OCI-LY1 (cell line): Measurements from ENCODE around the gene IL17RE.

Experiments used
- EZH2 ChIP-seq: fragments of 200-600 bp; sonication (generic), shearing (Covaris generic); IDR thresholded peaks from 2 replicates; pipeline ENCODE4 v1.8.0; 2017; ENCODE audit warnings: borderline replicate concordance, mixed run types, mild to moderate bottlenecking, antibody characterized with exemption, low read length, moderate library complexity, mixed read lengths
- TF ChIP-seq, protein P1 (sequence below): fragments of 200-600 bp; sonication (generic), shearing (Covaris generic); IDR thresholded peaks from 2 replicates; pipeline ENCODE4 v1.5.1; 2017; ENCODE audit warnings: mild to moderate bottlenecking, antibody characterized with exemption, low read length, moderate library complexity, mixed read lengths

GRCh38 chr3:9859530-9860025 is 43.1 kb upstream of the IL17RE start:
- no peak for TF ChIP-seq EZH2
- TF ChIP-seq, protein P1, sequence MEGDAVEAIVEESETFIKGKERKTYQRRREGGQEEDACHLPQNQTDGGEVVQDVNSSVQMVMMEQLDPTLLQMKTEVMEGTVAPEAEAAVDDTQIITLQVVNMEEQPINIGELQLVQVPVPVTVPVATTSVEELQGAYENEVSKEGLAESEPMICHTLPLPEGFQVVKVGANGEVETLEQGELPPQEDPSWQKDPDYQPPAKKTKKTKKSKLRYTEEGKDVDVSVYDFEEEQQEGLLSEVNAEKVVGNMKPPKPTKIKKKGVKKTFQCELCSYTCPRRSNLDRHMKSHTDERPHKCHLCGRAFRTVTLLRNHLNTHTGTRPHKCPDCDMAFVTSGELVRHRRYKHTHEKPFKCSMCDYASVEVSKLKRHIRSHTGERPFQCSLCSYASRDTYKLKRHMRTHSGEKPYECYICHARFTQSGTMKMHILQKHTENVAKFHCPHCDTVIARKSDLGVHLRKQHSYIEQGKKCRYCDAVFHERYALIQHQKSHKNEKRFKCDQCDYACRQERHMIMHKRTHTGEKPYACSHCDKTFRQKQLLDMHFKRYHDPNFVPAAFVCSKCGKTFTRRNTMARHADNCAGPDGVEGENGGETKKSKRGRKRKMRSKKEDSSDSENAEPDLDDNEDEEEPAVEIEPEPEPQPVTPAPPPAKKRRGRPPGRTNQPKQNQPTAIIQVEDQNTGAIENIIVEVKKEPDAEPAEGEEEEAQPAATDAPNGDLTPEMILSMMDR: no peak
